ENCODE results near the gene OXCT1. TPM values are rescaled to one million over a fixed set of nuclear protein-coding genes. Genes with fewer than 3 reads are reported as not detected.

The OXCT1 gene
- total and polyA plus RNA-seq, 2 of the 4 experiments (the other 2 are of a cell fraction), result 14.2 to 16.3 TPM

DNA sequence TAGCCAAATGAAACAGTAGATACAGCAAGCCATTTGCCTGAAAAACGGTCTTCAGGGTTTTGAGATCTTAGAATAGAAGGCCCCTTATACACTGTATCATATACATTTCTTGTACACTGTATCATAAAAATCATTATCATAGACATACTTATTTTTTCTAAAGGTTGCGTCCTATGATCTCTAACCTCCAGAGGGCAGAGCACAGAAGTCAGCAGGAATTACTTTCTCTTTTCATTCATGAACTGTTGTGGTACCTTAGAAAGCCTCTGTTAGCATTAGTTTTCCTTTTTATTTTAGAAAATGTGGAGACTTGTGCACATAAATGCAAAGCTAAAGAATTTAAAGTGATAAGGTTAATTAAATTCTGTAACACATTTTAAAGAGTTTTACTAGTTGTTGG, 115.4 kb downstream of the OXCT1 start:
- BruUV-seq (replicated peaks), result no TSS peak

More for the DNA sequence above, 115.4 kb downstream of the OXCT1 start:
- Histone ChIP-seq H3K4me2 (ENCODE audit: low read depth, low read length) (no peak overlapping the region), H3K14ac (replicated peaks; ENCODE audit: low read depth, low read length) (no peak overlapping the region), H2BK15ac (ENCODE audit: low read depth, low read length) (no peak overlapping the region), H3K9me1 (ENCODE audit: insufficient read depth, low read length) (peaks cover 3% of the 10 kb centered on the region; the same call in 1 of the 2 replicates), H3K9ac (ENCODE audit: low read depth, low read length) (no peak overlapping the region), H3K56ac (ENCODE audit: extremely low read depth, insufficient read depth, low read length) (no peak overlapping the region), H4K91ac (ENCODE audit: insufficient read depth, low read depth, low read length) (no peak overlapping the region), H3K27ac (ENCODE audit: insufficient read depth, low read length) (no peak overlapping the region), H3K27me3 (ENCODE audit: control insufficient read depth, insufficient read depth, low read length) (no peaks in the 10 kb centered on the region), H2AK5ac (ENCODE audit: low read depth, low read length) (no peak overlapping the region), H3K79me1 (ENCODE audit: low read depth in 1 of 2, low read length in 2 of 2) (no peaks in the 10 kb centered on the region), H2BK20ac (ENCODE audit: low read depth, low read length) (no peak overlapping the region), H3K4ac (ENCODE audit: low read depth, low read length) (no peak overlapping the region), H3K18ac (ENCODE audit: low read depth, low read length) (no peak overlapping the region), H3K23ac (ENCODE audit: low read depth, low read length) (no peak overlapping the region), H3K36me3 (ENCODE audit: control insufficient read depth, insufficient read depth, low read length) (peaks cover 3% of the 10 kb centered on the region), H3K4me1 (ENCODE audit: control insufficient read depth, insufficient read depth, low read length) (no peaks in the 10 kb centered on the region), H2BK120ac (ENCODE audit: low read depth, low read length) (no peak overlapping the region), H2AK9ac (replicated peaks; ENCODE audit: low read depth, low read length, poor library complexity) (no peak overlapping the region), H3K4me3 (ENCODE audit: insufficient read depth, low read depth, low read length) (no peak overlapping the region), H4K8ac (ENCODE audit: low read depth in 2 of 2, low read length in 2 of 2) (no peak overlapping the region), H3K9me3 (ENCODE audit: control insufficient read depth, insufficient read depth, low read length) (no peaks in the 10 kb centered on the region), H2AFZ (replicated peaks; ENCODE audit: low read length, poor library complexity) (no peak overlapping the region), H4K5ac (ENCODE audit: low read depth, low read length) (no peak overlapping the region), H2BK5ac (ENCODE audit: low read depth, low read length, poor library complexity, severe bottlenecking) (no peak overlapping the region), H4K20me1 (ENCODE audit: insufficient read depth, low read length) (no peaks in the 10 kb centered on the region)
- no peak for DNase-seq
- intact Hi-C loops (cut with micrococcal nuclease) (no loop called here), dilution Hi-C loops (cut with HindIII; ENCODE audit: low sequenced_read_pairs, unreplicated experiment) (no loop called here), in situ Hi-C loops (cut with MboI; ENCODE audit: low sequenced_read_pairs) (no loop called here)
- ChIA-PET CTCF (interaction anchor here (2.3 kb wide), 1 partner anchor 8 kb away, joined by 5 read pairs; no protein-coding TSS in a partner anchor), POLR2A (ENCODE audit: unreplicated experiment) (no interaction called here)
- WGBS, 2 experiments (ENCODE audit: extremely low coverage in 2 of 2, insufficient read length in 1 of 2), result no CpG with 5 or more reads among the region's 2 CpGs
- no peak for ATAC-seq (ENCODE audit: low read depth)
- TF ChIP-seq MAFK (IDR thresholded peaks at IDR 0.05; ENCODE audit: low read depth, low read length) (no peak), MXI1 (IDR thresholded peaks at IDR 0.05; ENCODE audit: borderline replicate concordance, low read depth, low read length) (no peak), BHLHE40 (IDR thresholded peaks at IDR 0.05; ENCODE audit: low read depth, low read length) (no peak), NFE2L2 (IDR thresholded peaks at IDR 0.05; ENCODE audit: low read depth, low read length) (no peak), RFX5 (IDR thresholded peaks at IDR 0.05; ENCODE audit: low read depth, low read length) (no peak), RCOR1 (IDR thresholded peaks at IDR 0.05; ENCODE audit: insufficient replicate concordance, low read length) (no peak), CHD1 (IDR thresholded peaks at IDR 0.05; ENCODE audit: low read depth, low read length) (no peak), CEBPB (IDR thresholded peaks at IDR 0.05; ENCODE audit: low read depth, low read length) (no peak), USF2 (IDR thresholded peaks at IDR 0.05; ENCODE audit: low read depth, low read length) (no peak), SMC3 (IDR thresholded peaks at IDR 0.05; ENCODE audit: low read depth, low read length) (no peak), RAD21 (IDR thresholded peaks at IDR 0.05; ENCODE audit: low read length) (no peak)
- TF ChIP-seq, protein P1, sequence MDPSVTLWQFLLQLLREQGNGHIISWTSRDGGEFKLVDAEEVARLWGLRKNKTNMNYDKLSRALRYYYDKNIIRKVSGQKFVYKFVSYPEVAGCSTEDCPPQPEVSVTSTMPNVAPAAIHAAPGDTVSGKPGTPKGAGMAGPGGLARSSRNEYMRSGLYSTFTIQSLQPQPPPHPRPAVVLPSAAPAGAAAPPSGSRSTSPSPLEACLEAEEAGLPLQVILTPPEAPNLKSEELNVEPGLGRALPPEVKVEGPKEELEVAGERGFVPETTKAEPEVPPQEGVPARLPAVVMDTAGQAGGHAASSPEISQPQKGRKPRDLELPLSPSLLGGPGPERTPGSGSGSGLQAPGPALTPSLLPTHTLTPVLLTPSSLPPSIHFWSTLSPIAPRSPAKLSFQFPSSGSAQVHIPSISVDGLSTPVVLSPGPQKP (IDR thresholded peaks at IDR 0.05; ENCODE audit: borderline replicate concordance, low read depth, low read length), result no peak
